Panc1 (cell line): ENCODE results near the gene ELAPOR1.
A peak's percentile ranks its signal among the peaks of the same experiment; 100 is the strongest.

Source experiments
- CTCF ChIP-seq: fragments of 450-650 bp; IDR thresholded peaks from 2 replicates; pipeline ENCODE4 v1.5.1; 2017; ENCODE audit warnings: mild to moderate bottlenecking
- POLR2AphosphoS5 ChIP-seq: IDR thresholded peaks from 2 replicates; pipeline ENCODE4 v1.6.1; 2012; ENCODE audit warnings: mild to moderate bottlenecking, low read depth, low read length, moderate library complexity

DNA sequence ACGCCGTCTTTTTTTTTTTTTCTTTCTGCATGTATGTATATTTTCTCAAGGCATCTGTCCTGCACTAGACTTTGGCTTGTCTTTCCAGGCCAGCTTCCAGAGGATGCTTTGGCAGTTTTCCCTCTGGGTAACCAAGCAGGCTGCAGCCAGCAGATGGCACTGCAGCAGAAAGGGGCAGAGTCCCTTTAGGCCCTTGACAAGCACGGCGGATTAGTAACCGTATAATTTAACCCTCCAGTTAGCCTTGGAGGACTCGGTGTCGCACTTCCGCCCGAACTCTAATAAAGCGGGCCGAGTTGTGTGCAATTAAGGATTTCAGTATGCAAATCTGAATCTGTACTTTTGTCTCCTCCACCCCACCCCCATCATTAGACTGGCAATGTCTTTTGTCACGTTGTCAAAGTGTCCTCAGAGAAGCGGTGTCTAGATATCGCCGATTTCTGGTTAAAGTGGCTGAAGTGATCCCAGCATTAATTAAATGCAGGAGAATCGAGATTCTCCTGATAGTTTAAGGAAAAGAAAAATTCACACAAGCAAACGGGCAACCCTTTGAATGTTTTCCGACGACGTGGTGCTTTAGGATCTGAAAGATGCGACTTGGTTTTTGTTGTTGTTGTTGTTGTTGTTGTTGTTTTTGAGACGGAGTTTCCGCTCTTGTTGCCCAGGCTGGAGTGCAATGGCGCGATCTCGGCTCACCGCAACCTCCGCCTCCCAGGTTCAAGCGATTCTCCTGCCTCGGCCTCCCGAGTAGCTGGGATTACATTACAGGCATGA, 24.5 kb upstream of the ELAPOR1 start:
- no peak for TF ChIP-seq POLR2AphosphoS5
- peak; percentile 89 for TF ChIP-seq CTCF
